ENCODE measurements around the gene KRT3.
"Not testable (repeated sequence)": the region's sequence is repeated elsewhere in the genome, so short reads cannot be mapped to it uniquely, and the experiment has no call there.

The KRT3 gene

DNA sequence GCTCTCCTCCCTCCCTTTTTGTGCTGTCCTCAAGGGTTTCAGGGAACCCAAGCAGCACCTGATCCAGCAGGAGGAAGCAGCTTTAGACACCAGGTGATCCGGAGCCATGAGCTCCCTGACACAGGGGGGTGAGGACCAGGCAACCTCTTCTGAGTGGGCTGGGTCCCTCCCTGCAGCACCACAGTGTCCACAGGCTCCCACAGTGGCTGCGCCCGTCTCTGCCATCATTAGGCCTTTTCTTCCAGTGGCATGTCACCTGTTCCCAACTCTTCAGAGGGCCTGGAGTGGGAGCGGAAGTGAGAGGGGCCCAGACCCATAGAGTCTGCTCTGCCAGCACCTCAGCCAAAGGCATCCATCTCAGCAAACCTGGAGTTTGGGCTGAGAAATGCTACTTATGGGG lies 18.4 kb downstream of the KRT3 start:
- no peak for DNase-seq

DNA sequence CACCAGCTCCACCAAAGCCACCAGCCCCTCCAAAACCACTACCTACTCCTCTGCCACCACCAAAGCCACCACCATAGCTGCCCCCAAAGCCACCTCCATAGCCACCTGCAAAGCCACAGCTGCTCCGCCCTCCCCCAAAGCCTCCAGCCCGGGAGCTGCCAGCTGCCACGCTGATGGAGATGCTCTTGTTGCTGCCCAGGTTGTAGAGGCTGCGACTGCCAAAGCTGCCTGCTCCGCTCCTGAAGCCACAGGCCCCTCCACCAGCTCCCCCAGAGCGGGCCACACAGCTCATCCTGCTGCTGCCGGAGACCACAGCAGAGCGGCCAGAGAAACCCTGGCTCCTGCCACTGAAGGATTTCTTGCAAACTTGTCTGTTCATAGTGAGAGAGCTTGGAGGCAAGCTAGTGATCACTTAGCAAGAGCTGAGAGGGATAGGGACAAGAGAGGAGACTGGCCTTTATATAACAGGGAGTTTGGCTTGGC lies 19.0 kb downstream of the KRT3 start, which contains the start of gene KRT76:
KRT76 (minus strand) TSS at position 433 of the 483 bp plus-strand sequence; CDS start at position 379, 54 bp downstream.
- no peak for DNase-seq

DNA sequence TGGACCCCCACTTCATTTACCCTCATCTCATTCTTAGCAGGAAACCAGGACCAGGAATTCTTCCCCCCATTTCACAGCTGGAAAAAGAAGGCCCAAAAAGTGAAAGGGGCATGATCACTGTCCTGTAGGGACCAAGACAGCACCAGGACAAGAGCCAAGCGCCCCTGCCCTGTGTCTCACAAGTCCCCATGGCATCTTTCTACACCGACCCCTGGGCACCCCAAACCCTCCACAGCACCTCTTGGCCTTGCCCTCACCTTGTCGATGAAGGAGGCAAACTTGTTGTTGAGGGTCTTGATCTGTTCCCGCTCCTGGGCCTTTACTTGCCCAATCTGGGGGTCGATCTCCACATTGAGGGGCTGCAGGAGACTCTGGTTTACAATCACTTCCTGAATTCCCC lies 19.5 kb downstream of the KRT3 start:
- no peak for DNase-seq

DNA sequence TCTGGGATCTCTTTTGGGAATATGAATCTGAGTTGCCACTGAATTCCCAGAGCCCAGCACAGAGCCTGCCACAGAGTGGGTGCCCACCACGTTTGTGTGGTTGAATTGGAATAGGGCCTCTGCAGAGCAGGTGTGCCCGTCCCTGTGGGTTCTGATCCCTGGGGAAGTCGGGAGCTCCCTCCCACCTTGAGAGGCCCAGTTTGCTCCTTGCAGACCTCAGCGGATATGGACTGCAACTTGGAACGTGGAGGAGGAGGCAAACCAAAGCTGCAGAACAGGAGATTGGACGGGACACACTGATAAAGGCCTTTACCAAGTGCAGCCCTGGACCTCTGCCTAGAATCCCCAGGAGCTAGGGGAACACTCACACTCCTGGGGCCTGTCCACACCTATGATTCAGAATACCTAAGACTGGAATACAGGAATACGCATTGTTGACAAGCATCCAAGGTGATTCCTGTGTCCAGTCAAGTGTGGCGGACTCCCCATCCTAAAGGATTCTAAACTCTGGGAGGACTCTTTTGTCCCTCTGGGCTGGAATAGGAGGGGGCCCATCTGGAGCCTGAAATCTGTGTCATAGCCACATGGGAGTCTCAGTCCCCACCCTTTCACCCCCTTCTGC lies 21.2 kb downstream of the KRT3 start:
- DNase-seq: no peak

DNA sequence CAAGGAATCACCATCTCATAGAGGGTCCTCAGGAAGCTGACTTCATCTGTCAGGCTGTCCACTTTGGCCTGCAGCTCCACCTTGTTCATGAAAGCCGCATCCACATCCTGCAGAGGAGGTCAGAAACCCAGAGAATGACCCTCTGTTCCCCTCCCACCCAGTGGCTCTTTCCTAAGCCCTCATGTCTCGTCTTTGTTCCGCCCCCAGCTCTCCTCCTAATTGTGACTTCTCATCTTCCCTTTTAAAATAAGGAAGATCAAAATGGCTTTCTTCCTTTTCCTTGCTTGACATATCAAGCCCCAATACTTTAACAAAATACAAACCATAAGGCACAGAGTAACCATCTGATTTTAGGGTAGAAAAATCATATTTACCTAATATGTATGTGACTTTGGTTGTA lies 23.1 kb downstream of the KRT3 start:
- DNase-seq: no peak

DNA sequence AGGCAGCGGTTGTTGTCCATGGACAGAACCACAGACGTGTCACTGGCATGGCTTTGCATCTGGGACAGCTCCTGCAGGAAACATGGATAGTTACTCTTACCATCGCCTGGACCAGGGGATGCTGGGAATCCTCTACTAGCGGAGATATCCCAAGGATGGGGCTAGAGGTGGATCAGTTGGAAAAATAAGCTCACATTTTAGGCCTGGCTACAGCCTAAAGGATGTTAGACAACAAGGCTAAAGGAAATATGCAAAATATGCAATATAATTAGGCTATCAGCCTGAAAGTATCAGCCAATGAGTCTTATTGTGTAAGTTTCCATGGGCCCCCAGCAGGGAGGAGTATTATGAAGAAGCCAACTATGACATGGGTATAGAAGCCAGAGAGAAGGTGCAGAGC lies 23.7 kb downstream of the KRT3 start:
- no peak for DNase-seq

DNA sequence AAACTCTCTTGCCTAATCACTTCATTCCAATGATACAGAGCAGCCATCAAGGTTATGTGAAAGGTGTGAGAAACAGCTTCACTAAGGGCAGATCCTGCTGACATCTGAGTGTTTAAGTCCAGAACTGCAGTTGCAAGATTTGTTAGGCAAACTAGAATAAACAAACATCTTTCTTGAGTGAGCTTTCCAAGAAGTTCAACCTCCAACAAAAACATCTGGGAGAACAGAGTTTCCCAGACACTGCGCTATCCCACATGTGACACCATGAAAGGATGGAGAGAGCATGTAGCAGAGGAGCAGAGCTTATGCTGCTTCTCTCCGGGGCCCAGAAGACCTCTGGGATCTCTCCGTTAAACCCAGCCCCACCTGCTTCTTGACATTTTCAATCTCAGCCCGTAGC lies 24.4 kb downstream of the KRT3 start:
- DNase-seq: no peak

DNA sequence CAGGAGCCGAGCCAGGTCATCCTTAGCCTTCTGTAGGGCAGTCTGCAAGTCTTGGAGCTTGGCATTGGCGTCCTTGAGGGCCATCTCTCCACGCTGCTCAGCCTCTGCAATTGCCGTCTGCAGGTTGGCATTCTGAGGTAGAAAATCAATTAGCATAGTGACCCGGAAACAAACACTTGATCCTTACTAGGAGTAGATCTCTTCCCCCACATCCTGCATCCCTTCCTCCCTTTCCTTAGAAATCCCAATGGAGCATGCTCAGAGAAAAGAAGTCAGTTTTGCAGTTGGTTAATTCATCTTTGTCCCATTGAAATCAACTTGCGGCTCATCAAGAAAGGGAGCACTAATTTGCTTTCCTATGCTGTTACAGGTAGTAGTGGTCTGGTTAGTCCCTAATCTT lies 24.8 kb downstream of the KRT3 start:
- DNase-seq: no peak

DNA sequence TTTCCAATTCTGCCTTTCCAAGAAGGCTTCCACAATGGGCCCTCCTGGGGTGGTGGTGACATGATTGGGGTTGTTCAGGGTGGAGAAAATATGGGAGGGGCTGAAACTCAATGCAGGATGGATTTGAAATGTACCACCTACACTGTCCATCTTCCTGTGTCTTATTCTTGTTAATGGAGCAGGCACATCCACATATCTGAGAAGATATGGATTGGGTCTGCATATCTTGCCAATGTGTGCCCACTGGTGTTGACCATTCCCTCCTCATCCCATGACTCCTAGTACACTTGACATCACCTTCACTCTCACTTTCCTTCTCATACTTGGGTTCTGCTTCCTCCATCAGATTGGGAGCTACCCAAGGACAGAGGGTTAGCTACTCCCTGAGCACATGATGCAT lies 26.0 kb downstream of the KRT3 start:
- no peak for DNase-seq

DNA sequence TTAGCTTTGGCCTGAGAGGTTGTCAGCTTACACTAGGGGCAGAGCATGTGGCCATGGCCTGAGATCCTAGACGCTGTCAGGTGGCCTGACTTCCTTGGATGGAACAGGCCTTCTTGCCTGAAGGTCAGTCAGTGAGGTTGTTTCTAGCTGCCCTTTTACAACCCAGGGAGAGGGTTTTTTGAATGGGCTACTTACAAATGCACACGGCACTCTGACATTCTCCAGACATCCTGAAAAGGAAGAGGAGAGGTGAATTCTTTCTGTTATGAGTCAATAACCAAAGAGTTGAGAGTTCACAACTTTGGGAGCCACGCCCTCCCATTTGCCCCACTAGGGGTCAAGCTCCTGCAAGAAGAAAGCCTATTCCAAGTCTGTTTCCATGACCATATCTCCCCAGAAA lies 26.6 kb downstream of the KRT3 start:
- no peak for DNase-seq

DNA sequence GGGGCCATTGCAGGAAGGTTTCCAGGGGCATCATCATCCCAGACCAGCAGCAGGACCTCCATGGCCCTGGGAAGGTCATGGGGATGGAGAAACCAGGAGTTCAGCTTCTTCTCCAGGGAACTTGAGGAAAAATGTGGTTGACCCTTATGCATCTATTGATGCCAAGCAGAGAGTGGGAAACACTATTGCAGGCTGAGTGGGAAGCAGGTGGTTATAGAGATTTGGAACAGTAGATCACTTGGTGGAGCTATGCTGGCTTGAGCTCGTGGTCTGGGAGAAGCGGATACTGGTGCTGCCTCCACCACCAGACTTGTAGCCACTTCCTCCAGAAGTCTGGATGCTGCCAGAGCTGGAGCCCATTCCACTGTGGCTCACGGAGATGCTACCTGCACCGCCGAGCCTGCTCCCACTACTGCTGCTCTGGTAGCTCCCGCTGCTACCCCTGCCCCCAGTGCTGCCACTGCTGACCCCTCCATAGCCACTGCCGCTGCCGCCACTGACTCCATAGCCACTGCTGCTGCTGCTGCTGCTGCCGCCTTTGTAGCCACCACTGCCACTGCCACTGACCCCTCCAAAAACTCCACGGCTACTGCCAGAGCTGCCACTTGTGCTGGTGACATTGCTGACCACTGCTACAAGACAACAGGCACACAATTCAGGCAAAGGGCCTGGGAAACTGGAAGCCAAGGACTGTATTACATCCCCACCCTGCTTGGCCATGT lies 27.3 kb downstream of the KRT3 start:
- no peak for DNase-seq

DNA sequence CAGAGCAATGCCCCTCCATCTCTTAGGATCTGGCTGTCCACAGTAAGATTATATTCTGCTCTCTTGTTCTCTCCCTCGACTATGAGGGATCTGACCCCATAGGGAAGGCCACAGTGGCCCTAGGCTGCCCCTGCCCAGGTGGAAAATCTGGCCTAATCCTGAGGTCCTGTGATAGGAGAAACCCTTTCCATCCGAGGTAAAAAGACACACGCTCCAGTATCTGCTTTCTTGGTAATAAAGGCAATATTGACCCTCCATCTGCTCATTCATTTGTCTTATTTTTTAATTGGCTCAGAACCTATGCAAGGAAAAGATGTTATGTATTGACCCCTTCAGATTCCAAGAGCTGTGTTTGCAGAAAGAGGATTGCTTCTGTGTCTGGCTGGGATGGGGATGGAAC lies 28.5 kb downstream of the KRT3 start:
- no peak for DNase-seq

DNA sequence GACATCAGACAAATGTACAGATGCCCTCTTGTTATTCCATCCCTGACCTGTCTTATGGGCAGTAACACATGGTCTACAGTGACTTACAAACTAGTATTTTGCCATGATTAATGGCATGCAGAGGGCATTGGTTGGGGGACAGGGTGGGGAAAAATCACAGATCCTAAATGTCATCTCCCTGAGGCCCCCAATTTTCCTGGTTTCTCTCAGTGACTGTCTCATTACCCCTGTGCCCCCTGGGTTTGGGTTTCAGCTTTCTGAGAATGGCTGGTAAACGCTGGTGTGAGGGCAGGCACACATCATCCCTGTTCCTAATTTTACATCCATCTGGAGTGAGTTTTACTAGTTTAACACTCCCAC lies 28.9 kb downstream of the KRT3 start:
- DNase-seq: no peak

DNA sequence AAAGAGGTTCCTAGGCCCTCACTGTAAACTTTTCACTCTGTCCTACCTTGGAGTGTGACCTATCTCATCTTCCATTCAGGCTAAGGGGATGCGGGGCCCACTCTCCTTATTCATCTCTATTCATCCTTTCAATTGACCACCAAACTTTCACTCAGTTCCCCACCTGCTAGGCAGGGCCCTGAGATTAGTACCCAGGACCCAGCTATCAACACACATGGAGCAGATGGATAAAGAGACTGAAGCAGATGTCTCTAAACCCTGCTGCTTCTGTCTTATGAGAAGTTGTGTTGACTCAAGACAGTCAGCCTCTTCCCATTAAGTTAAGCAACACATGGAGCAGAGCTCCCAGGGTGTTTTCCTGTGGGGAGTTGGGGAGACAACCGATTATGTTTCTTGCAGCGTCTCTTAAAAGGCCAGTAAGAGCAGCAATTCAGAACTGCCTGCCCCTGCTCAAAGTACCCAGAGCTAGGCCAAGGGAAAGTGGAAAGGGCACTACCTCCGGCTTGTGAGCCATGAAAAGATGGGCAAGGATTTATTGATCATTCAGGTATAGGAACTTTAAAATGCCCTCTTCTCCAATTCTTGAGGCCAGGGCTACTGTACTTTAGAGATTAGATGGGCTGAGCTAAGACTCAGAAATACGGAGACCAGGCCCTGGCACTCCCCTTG lies 29.4 kb downstream of the KRT3 start:
- DNase-seq: no peak

DNA sequence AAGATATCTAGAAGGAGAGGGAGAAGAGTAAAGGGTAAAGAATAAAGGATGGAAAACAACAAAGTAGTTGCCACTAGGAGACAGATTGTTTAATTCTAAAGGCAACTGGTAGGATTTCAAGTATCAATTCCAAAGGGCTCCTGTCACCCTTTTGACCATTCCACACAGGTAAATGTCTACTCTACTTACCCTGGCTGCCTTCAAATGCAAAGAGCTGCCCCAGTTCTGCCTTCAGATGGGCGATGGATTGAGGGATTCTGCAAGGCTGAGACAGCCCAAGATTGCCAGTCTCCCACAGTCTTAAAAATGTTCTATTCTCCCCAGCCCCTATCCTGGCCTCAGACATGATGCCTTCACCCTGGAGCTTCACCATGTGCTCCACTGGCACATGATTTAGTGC lies 30.2 kb downstream of the KRT3 start:
- DNase-seq: no peak

DNA sequence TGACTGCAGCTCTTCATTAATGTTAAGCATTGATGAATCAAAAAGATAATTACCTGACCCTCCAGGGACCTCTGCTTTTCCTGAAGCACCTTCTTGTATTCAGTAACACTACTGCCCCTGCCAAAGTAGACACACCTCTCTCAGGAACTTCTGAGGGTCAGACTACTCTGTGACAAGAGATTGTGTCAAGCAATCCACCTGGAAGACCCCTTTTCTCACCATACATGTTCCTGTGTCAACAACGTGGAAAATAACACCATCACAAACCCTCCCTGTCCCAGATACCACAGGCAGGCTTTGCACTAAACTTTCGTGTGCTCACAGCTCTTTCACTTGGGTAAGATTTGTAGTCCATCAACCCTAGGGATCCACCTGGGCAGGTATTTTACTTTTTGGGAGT lies 31.9 kb downstream of the KRT3 start:
- no peak for DNase-seq

DNA sequence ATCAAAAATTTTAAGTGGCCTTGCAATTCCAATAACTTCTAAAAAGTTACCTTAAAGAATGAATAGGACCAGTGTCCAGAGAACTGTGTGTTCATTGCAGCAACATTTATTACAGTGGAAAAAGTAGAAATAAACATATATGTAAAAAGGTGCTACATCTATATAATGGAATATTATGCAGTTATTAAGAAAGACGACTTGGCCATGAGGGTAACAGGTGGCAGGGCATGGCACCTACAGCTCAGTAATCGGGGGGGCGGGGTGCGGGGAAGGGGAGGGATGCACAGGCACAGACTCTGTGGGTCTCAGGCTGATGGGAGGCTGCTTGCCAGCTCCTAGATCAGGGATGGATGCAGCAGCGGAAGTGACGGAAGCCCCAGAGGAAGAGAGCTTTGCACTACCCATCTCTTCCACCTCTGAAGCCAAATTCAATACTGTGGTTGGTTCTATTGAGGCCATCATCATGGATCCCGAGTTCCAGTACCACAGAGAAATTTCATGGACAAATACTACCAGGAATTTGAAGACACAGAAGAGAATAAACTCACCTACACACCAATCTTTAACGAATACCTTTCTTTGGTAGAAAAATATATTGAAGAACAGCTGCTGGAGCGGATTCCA lies 32.8 kb downstream of the KRT3 start:
- DNase-seq: no peak

DNA sequence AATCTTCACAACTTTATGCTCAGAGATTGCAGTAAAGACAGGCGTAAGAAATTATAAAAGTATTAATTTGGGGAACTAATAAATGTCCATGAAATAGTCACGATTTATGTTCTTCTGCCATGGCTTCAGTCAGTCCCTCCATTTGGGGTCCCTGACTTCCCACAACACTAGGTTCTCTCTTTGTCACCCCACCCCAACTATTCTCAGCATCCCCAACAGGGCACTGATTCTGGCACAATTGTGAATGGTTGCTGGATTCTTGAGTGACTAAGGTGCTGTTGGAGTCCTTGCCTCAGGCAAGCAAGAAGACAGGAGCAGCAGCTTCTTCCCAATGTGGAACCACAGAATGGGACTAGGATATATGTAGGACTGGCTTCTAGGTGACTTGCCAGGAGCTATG lies 34.1 kb downstream of the KRT3 start:
- DNase-seq: no peak

DNA sequence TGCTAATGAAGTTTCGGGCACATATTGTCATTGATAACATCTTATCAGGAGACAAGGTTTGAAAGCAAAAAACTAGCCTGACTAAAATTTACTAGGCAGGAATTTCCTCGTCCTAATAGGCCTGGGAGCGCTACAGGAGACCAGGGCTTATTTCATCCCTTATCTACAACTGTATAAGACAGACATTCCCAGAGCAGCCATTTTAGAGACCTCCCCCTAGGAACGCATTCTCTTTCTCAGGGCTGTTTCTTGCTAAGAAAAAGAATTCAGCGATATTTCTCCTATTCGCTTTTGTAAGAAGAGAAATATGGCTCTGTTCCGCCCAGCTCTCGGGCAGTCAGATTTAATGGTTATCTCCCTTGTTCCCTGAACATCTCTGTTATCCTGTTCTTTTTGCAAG lies 34.7 kb downstream of the KRT3 start:
- DNase-seq: not testable (repeated sequence)

DNA sequence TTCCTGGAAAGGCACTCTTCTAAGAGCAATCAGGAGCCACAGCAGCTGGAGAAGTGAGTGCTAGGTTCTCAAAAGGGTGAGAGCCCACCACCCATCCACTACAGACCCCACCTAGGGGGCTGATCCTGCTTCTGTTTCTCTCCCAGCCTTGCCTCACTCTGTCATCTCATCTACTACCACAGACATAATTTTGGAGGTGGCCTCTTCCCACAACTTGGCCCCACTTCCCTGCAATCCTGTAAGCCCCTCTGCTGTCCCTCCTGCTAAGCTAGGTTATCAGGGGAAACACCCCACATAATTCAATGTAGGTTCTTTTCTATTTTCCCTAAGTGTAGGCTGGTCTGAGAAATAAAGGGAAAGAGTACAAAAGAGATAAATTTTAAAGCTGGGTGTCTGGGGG lies 35.3 kb downstream of the KRT3 start:
- DNase-seq: no peak

DNA sequence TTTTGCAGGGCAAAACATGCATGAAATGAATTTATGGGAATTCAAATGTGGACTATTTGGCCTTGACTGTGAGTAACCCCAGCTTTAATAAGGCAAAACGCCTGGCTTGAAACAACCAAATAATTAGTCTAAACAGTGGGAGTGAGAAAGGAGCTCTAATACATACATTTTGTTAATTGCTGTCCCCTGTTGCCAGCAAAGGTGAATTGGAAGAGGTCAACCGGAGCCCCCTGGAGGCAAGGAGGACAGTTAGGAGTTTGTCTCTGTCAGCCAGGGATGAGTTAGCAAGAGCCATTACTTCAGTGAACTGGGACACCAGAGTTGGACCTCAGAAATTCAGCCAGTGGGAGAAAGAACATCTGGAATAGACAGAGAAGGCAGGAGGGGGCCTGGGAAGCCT lies 36.2 kb downstream of the KRT3 start:
- no peak for DNase-seq

DNA sequence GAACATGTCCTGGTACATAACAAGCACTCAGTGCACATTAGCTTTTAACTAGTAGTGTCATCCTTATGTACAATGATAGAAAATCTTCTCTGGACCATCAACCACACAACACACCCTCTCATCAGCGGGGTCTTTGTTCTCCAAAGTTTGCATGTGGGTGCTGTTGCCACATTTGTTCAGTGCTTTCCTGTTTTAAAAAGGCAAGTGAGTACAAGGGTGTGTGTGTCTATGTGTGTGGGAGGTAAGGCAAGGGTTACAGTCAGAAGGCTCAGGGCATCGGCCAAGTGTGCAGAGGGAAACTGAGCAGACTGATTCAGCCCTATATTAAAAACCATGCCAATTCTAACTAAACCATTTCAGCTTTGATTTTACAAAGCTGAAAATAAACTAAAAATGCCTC lies 36.7 kb downstream of the KRT3 start:
- no peak for DNase-seq

DNA sequence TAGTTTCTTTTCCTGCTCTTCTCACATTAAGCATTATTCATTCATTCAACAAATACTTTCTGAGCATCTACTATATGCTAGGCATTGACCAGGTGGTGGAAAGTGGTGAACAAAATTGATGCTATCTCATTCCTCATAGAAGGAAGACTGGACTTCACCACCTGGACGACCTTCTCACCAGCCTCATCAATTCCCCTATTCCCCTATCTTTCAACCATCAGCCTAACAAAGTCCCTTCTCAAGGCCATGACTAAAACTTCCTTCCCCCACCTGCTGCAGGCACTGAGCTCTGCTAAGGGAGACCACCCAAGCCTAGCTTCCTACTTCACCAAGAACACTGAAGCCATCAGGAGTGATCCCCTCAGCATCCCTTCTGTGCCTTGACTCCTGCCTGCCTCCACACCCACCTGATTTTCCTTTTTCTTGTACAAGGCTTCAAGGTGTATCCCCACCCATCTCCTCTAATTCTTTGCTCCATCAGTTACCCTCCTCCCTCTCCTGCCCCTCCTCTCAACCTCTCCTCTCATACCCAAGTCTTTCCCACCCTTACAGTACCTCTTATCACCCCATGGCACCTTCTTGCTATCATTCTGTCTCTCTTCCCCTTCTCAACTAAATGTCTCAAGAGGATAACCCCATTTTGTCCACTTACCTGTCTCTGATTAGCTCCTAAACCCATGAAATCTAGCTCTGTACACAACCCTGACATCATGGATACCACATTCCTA lies 38.3 kb downstream of the KRT3 start:
- no peak for DNase-seq
